Measurements from ENCODE around the gene LRRC8B. TPM values are rescaled to one million over a fixed set of nuclear protein-coding genes. Genes with fewer than 3 reads are reported as not detected.

Gene LRRC8B
- total and polyA plus RNA-seq, 2 donors from 2014 or later = 2.4 to 15.1 TPM

DNA sequence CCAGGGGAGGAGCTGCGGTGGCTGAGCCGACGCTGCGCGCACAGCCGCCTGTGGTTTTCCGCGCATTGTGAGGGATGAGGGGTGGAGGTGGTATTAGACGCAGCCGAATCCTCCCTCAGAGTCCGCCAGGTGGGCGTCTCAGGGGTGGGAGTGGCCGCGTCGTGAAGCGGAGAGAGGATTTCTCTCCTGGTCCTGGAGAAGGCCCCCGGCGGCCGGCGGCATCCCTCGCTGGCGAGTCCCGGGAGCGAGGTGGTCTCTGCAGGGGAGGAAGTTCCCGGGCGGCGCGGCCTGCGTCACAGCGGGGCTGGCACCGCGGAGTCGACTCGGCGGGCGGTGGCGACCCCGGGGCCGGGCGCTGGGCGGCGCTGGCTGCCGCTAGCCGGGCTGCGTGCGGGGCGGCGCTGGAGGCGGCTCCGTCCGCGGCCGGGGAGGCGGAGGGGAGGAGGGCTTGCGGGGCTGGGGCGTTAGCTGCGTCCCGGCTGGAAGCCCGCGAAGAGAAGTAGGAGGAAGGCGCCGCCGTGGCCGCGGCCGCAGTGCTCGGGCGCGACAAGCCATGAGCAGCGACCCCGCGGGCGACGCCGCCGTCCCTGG, 108.1 kb downstream of the LRRC8B start, which contains the start of gene LRRC8C:
TSS of gene LRRC8C (plus strand) at position 464 of the 591 bp plus-strand sequence. CDS start 53,354 bp downstream, outside the sequence.
- Histone ChIP-seq H3K9ac (ENCODE audit: low read length in 3 of 3) (peak within 1 kb of the TSS; percentile 11 to 78 (median 77)), H3K27me3 (ENCODE audit: control insufficient read depth, insufficient read depth, low read length) (no peaks in the 10 kb centered on the region), H3K36me3 (ENCODE audit: control insufficient read depth in 2 of 3, insufficient read depth in 3 of 3, low read length in 3 of 3) (no peaks in the 10 kb centered on the region), H3K4me1 (ENCODE audit: control insufficient read depth in 2 of 3, insufficient read depth in 2 of 3, low read depth in 1 of 3, low read length in 3 of 3) (peaks cover 0 to 8% (median 0%) of the 10 kb centered on the region in 3 donors), H3K27ac (ENCODE audit: low read depth in 2 of 2, low read length in 2 of 2) (peak within 1 kb of the TSS; percentile 85 to 89), H3K4me3 (ENCODE audit: low read length in 3 of 3) (peak within 1 kb of the TSS; percentile 63 to 85 (median 74)), H3K9me3 (ENCODE audit: control insufficient read depth in 2 of 3, insufficient read depth in 1 of 3, low read length in 3 of 3) (no peaks in the 10 kb centered on the region)
- TF ChIP-seq, protein P1, sequence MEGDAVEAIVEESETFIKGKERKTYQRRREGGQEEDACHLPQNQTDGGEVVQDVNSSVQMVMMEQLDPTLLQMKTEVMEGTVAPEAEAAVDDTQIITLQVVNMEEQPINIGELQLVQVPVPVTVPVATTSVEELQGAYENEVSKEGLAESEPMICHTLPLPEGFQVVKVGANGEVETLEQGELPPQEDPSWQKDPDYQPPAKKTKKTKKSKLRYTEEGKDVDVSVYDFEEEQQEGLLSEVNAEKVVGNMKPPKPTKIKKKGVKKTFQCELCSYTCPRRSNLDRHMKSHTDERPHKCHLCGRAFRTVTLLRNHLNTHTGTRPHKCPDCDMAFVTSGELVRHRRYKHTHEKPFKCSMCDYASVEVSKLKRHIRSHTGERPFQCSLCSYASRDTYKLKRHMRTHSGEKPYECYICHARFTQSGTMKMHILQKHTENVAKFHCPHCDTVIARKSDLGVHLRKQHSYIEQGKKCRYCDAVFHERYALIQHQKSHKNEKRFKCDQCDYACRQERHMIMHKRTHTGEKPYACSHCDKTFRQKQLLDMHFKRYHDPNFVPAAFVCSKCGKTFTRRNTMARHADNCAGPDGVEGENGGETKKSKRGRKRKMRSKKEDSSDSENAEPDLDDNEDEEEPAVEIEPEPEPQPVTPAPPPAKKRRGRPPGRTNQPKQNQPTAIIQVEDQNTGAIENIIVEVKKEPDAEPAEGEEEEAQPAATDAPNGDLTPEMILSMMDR (IDR thresholded peaks at IDR 0.05; ENCODE audit: borderline replicate concordance, extremely low read depth, insufficient read depth) = peak; percentile 49
- intact Hi-C loops (cut with DNase I) = loop anchor here (5.0 kb wide), 1 partner anchor 130 kb away; no protein-coding TSS in a partner anchor
- peak; percentile 89 to 94 (median 92) for DNase-seq
- no peak for FAIRE-seq

DNA sequence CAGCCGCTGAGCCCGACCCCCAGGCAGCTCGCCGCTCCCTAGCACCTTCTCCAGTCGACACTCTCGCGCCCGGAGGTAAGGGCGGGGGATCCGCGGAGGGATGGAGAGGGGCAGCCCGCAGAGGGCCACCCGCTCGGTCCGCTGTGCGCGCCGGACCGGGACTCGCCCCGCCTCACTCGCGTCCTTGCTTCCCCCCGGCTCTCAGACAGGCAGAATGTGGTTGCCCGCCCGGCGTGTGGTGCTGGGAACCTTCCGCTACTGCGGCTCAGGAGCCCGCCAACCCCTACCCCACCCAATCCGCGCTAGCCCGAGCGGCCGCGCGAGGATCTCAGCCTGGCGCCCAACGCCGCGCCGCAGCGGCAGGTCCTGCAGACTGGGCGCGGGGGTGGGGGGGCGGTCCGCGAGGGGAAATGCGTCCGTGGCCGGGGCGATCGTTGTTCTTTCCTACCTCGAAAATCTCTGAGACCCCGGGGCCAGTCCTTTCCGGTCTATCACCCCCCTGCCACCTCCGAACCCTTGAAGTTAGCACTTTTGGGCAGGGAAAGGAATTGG, 108.7 kb downstream of the LRRC8B start:
- intact Hi-C loops (cut with DNase I) = loop anchor here (5.0 kb wide), 1 partner anchor 129 kb away; no protein-coding TSS in a partner anchor
- peak; percentile 70 to 88 (median 77) for DNase-seq
- H3K4me3 ChIP-seq (ENCODE audit: low read length in 3 of 3) = peak overlapping the region; percentile 61 to 85 (median 72)

DNA sequence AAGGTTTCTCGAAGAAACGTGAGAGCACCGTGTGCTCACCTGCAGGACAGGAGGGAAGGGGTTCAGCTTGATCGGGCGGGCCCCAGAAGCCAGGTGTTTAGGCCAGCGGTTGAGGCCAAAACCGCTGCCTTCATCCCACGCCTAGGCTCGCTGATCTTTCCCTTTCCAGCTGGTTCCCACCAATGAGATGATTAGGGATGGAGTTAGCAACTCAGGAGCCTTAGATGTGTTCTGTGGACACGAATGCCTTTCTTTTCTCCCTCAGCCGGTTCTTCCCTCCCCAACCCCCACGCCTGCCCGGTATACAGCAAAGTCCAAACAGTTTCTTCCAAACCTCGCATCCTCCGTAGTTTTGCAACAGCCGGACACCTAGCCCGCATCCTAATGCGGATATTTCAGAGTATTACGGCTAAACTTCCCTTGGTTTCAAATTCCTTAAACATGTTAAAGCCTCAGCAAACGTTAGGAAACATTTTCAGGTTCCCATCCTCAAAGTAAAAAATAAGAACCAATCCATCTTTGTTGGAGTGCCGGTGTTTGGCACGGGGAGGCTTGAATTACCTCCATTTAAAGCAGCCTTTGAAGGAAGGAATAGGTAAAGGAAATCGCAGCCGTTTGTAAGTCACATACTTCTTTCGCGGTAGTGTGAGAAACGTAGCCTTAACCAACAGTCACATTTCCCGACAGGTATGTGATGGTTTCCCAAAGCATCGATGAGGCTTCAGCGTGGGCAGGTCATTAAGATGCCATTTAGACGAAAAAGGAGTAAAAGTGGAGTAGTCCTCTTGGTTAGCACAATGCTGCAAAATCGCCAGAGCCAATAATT, 109.4 kb downstream of the LRRC8B start:
- Histone ChIP-seq H3K4me1 (ENCODE audit: control insufficient read depth in 2 of 3, insufficient read depth in 2 of 3, low read depth in 1 of 3, low read length in 3 of 3) (peaks cover 0 to 8% (median 0%) of the 10 kb centered on the region in 3 donors), H3K4me3 (ENCODE audit: low read length in 3 of 3) (peak overlapping the region; percentile 61 to 85 (median 72)), H3K9me3 (ENCODE audit: control insufficient read depth in 2 of 3, insufficient read depth in 1 of 3, low read length in 3 of 3) (no peaks in the 10 kb centered on the region), H3K36me3 (ENCODE audit: control insufficient read depth in 2 of 3, insufficient read depth in 3 of 3, low read length in 3 of 3) (no peaks in the 10 kb centered on the region), H3K27me3 (ENCODE audit: control insufficient read depth, insufficient read depth, low read length) (no peaks in the 10 kb centered on the region), H3K9ac (ENCODE audit: low read length in 3 of 3) (peak overlapping the region; percentile 11 to 77 (median 49)), H3K27ac (ENCODE audit: low read depth in 2 of 2, low read length in 2 of 2) (peak overlapping the region in 1 of 2 donors; percentile 74)
- FAIRE-seq (no peak), DNase-seq (peak in 4 of 5 donors; percentile 44 to 71 (median 57))
- TF ChIP-seq, protein P1 (IDR thresholded peaks at IDR 0.05; ENCODE audit: borderline replicate concordance, extremely low read depth, insufficient read depth) = no peak
- intact Hi-C loops (cut with DNase I) = loop anchor here (5.0 kb wide), 1 partner anchor 128 kb away; no protein-coding TSS in a partner anchor

More for the DNA sequence above, 108.7 kb downstream of the LRRC8B start:
- Histone ChIP-seq H3K9me3 (ENCODE audit: control insufficient read depth in 2 of 3, insufficient read depth in 1 of 3, low read length in 3 of 3) (no peaks in the 10 kb centered on the region), H3K36me3 (ENCODE audit: control insufficient read depth in 2 of 3, insufficient read depth in 3 of 3, low read length in 3 of 3) (no peaks in the 10 kb centered on the region), H3K4me1 (ENCODE audit: control insufficient read depth in 2 of 3, insufficient read depth in 2 of 3, low read depth in 1 of 3, low read length in 3 of 3) (peaks cover 0 to 8% (median 0%) of the 10 kb centered on the region in 3 donors), H3K9ac (ENCODE audit: low read length in 3 of 3) (peak overlapping the region; percentile 11 to 77 (median 49)), H3K27ac (ENCODE audit: low read depth in 2 of 2, low read length in 2 of 2) (peak overlapping the region; percentile 74 to 85), H3K27me3 (ENCODE audit: control insufficient read depth, insufficient read depth, low read length) (no peaks in the 10 kb centered on the region)
- FAIRE-seq = no peak
- TF ChIP-seq, protein P1 (IDR thresholded peaks at IDR 0.05; ENCODE audit: borderline replicate concordance, extremely low read depth, insufficient read depth) = no peak

Measured in kidney (tissue), 14 donors.